GM19025 (cell line): ENCODE results near the gene CD320.

Source experiments
- ATAC-seq: cut with Tn5 transposase; IDR thresholded peaks from one replicate; pipeline ENCODE4 v1.9.1; 2021; ENCODE audit warnings: mild to moderate bottlenecking, low read depth, moderate library complexity; ENCODE audit not compliant: unreplicated experiment

The CD320 gene

GRCh38 chr19:8255426-8256125 is 52.6 kb downstream of the CD320 start:
- no peak for ATAC-seq

GRCh38 chr19:8254286-8255001 is 53.7 kb downstream of the CD320 start:
- ATAC-seq, result no peak

- no peak for ATAC-seq
Observed at GRCh38 chr19:8253678-8254077, 54.5 kb downstream of the CD320 start.

GRCh38 chr19:8252922-8253589 is 55.1 kb downstream of the CD320 start:
- no peak for ATAC-seq
